Calu3 (cell line): ENCODE results near the gene APOA5. TPM values are rescaled to one million over a fixed set of nuclear protein-coding genes. Genes with fewer than 3 reads are reported as not detected.

Experiments
- BruUV-seq: library from RNA; stranded (reverse); fragments of 400-500 nt; replicated peaks from 2 replicates; lab custom pipeline; 2021; lab: Mats Ljungman, UMichigan
- CTCF ChIA-PET: fragments of 300-600 bp; sonication (Branson Sonifier 250); formaldehyde crosslinking; loops from one replicate; lab custom pipeline; 2022; ENCODE audit warnings: antibody characterized with exemption; lab: Charles Lee
- DNase-seq: peaks from one replicate; pipeline ENCODE4 v3.0.0; 2022
- H3K27ac Mint-ChIP-seq: one replicate; pipeline ENCODE4 v1.8.0; 2022; ENCODE audit warnings: mixed read lengths; ENCODE audit not compliant: unreplicated experiment
- H3K27me3 Mint-ChIP-seq: one replicate; pipeline ENCODE4 v1.8.0; 2022; ENCODE audit warnings: mixed read lengths; ENCODE audit not compliant: unreplicated experiment
- H3K36me3 Mint-ChIP-seq: one replicate; pipeline ENCODE4 v1.8.0; 2022; ENCODE audit warnings: mild to moderate bottlenecking, moderate library complexity, mixed read lengths; ENCODE audit not compliant: insufficient read depth, unreplicated experiment
- H3K4me1 Mint-ChIP-seq: one replicate; pipeline ENCODE4 v1.8.0; 2022; ENCODE audit warnings: mild to moderate bottlenecking, low read depth, mixed read lengths; ENCODE audit not compliant: unreplicated experiment
- H3K4me3 Mint-ChIP-seq: one replicate; pipeline ENCODE4 v1.8.0; 2022; ENCODE audit warnings: mild to moderate bottlenecking, low read depth, moderate library complexity, mixed read lengths; ENCODE audit not compliant: unreplicated experiment
- H3K9me3 Mint-ChIP-seq: one replicate; pipeline ENCODE4 v1.8.0; 2022; ENCODE audit warnings: low read depth, mixed read lengths; ENCODE audit not compliant: unreplicated experiment
- CTCF ChIP-seq: fragments of 200-600 bp; IDR thresholded peaks from one replicate; pipeline ENCODE4 v1.8.0; 2022; ENCODE audit warnings: antibody characterized with exemption; ENCODE audit not compliant: unreplicated experiment
- intact Hi-C: fragments of 100-400 bp; cut with micrococcal nuclease; formaldehyde crosslinking; loops from one replicate; pipeline ENCODE4 v1.10.0; 2022; ENCODE audit not compliant: unreplicated experiment
- total RNA-seq: library from RNA; stranded (reverse); gene quantifications from 2 replicates; pipeline ENCODE4 v1.2.3, GENCODE V29; 2022

Gene APOA5
- total RNA-seq, 1 experiment from 2014 or later = not detected

DNA sequence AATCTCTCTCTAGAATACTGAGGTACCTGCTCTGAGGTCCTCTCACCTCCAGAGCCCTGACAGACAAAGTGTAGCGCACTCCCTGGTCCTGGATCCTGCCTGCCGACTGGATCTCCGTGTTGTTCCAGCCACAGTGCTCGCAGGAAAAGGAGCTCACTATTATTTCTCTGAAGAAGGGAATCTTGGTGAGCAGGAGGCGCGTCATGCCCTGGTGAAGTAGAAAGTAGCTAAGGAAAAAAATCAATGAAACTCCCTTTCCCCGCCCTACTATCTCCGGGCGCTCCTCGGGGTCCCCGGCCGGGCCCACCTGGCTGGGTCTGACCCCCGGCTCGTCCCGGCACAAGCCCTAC is 4.3 kb downstream of the APOA5 start:
- H3K27ac Mint-ChIP-seq = no peak overlapping the region
- H3K36me3 Mint-ChIP-seq = peaks cover 39% of the 10 kb centered on the region
- no TSS peak for BruUV-seq
- CTCF ChIA-PET = interaction anchor here (0.9 to 1.7 kb wide), 3 partner anchors 11 to 319 kb away, joined by 3 to 10 read pairs (median 3); no protein-coding TSS in a partner anchor
- DNase-seq = no peak
- intact Hi-C loops = no loop called here
- H3K9me3 Mint-ChIP-seq = no peaks in the 10 kb centered on the region
- no peaks in the 10 kb centered on the region for H3K27me3 Mint-ChIP-seq
- H3K4me3 Mint-ChIP-seq = peak overlapping the region; percentile 90
- no peak for TF ChIP-seq CTCF
- peaks cover 17% of the 10 kb centered on the region for H3K4me1 Mint-ChIP-seq

- peak overlapping the region; percentile 90 for H3K4me3 Mint-ChIP-seq
- no peak for TF ChIP-seq CTCF
- no peak for DNase-seq
- TSS peak; percentile 57 for BruUV-seq
- CTCF ChIA-PET = interaction anchor here (0.9 kb wide), 1 partner anchor 11 kb away, joined by 3 read pairs; no protein-coding TSS in a partner anchor
- intact Hi-C loops = no loop called here
- no peak overlapping the region for H3K27ac Mint-ChIP-seq
- H3K27me3 Mint-ChIP-seq = no peaks in the 10 kb centered on the region
- H3K9me3 Mint-ChIP-seq = no peaks in the 10 kb centered on the region
- H3K36me3 Mint-ChIP-seq = peaks cover 40% of the 10 kb centered on the region
- H3K4me1 Mint-ChIP-seq = peaks cover 17% of the 10 kb centered on the region
Measured at GRCh38 chr11:116786966-116787365, 4.7 kb downstream of the APOA5 start.

DNA sequence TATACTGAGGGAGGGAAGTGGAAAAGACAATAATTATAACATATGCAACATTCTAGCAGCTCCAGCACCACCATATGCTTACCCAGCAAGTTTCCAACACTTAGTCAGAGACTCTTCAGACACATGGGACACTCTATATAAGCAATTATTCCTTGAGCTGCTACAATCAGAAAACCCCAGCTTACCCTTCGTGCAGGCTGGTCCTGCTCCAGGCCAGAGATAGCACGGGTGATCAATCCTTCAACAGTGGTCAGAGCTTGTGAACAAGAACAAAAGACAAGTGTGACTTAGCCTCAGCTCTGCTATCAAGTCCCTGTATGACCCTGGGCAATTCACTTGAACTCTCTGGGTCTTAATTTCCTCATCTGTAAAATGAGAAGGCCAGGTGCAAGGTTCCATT is 5.4 kb downstream of the APOA5 start:
- H3K36me3 Mint-ChIP-seq = peaks cover 46% of the 10 kb centered on the region

DNA sequence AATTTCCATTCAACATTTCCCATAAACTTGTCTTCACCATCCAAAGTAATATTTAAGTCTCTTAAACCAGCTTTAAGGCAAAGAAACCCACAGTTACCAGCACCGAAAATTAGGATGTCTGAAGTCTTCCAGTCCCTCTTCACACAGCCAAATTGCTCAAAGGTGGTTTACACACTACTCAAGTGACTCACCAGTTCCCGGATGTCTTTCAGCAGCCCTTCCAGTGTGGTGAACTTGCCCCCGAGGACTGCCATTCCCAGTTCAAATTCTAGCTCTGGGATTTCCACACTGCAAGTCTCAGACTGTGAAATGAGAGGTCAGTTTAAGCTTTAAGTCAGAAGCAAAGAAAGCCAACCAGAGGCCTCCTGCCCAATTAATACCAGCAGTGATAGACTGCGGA is 9.0 kb downstream of the APOA5 start:
- no peak for DNase-seq
- H3K36me3 Mint-ChIP-seq = peaks cover 44% of the 10 kb centered on the region
- no peaks in the 10 kb centered on the region for H3K9me3 Mint-ChIP-seq
- H3K4me1 Mint-ChIP-seq = peaks cover 8% of the 10 kb centered on the region
- CTCF ChIA-PET = no interaction called here
- H3K4me3 Mint-ChIP-seq = no peak overlapping the region
- H3K27ac Mint-ChIP-seq = no peak overlapping the region
- H3K27me3 Mint-ChIP-seq = no peaks in the 10 kb centered on the region
- no peak for TF ChIP-seq CTCF
- no TSS peak for BruUV-seq
- intact Hi-C loops = no loop called here

More for the DNA sequence above, 5.4 kb downstream of the APOA5 start:
- no peak for TF ChIP-seq CTCF
- Mint-ChIP-seq H3K27me3 (no peaks in the 10 kb centered on the region), H3K4me1 (peaks cover 17% of the 10 kb centered on the region), H3K4me3 (no peak overlapping the region), H3K9me3 (no peaks in the 10 kb centered on the region), H3K27ac (no peak overlapping the region)
- DNase-seq = no peak
- CTCF ChIA-PET = no interaction called here
- BruUV-seq = no TSS peak
- intact Hi-C loops = no loop called here
